HCT116 (cell line): ENCODE measurements around the gene LRRC61. TPM values are rescaled to one million over a fixed set of nuclear protein-coding genes. Genes with fewer than 3 reads are reported as not detected.

Experiments
- ATAC-seq: fragments of 200-7000 bp; cut with Tn5 transposase; 2 replicates; pipeline ENCODE4 v1.9.1; 2020; ENCODE audit warnings: mild to moderate bottlenecking, moderate library complexity
- BruUV-seq: library from RNA; stranded (reverse); fragments of 400-500 nt; replicated peaks from 2 replicates; lab custom pipeline; 2021; lab: Mats Ljungman, UMichigan
- CTCF ChIA-PET: fragments of 300-600 bp; sonication (Branson Sonifier 250); formaldehyde crosslinking; loops from one replicate; lab custom pipeline; 2021; ENCODE audit warnings: antibody characterized with exemption; lab: Charles Lee
- POLR2A ChIA-PET: fragments of 300-600, 350-600 bp; sonication (Branson Sonifier 250); formaldehyde crosslinking; loops from one replicate; lab custom pipeline; 2021; ENCODE audit warnings: antibody characterized with exemption; lab: Charles Lee
- RAD21 ChIA-PET, 2 experiments: fragments of 300-600 bp; sonication (Branson Sonifier 250); formaldehyde crosslinking; loops; one replicate each; lab custom pipeline; 2023; ENCODE audit warnings: low total read pairs in 2 of 2; ENCODE audit not compliant: uncharacterized antibody in 2 of 2, unreplicated experiment in 2 of 2, low non-redundant PET in 1 of 2; lab: Charles Lee
- DNase-seq: peaks from one replicate; pipeline ENCODE4 v3.0.0-alpha.2; 2010; ENCODE audit warnings: low read depth, low spot score
- H2AFZ ChIP-seq: fragments of 200-600 bp; shearing (Covaris generic), sonication (generic); 2 replicates; pipeline ENCODE4 v1.6.1; 2017; ENCODE audit warnings: low read depth, mixed run types, mixed read lengths, antibody characterized with exemption, low read length; ENCODE audit not compliant: poor library complexity, severe bottlenecking
- H3K27ac ChIP-seq: 2 replicates; pipeline ENCODE4 v1.5.1; 2012; ENCODE audit warnings: low read depth, low read length
- H3K27me3 ChIP-seq: fragments of 200-600 bp; sonication (generic); 2 replicates; pipeline ENCODE4 v1.6.1; 2016; ENCODE audit warnings: mixed run types, low read length, mixed read lengths; ENCODE audit not compliant: insufficient read depth
- H3K36me3 ChIP-seq, 2 experiments: fragments of 200-500 bp in 1 of 2; fragments of 200-600 bp in 1 of 2; sonication (Bioruptor generic) in 1 of 2; sonication (generic) in 1 of 2; 2 replicates each; pipeline versions ENCODE4 v1.5.1 to v1.6.1; 2014 to 2016; ENCODE audit warnings: low read length in 2 of 2, inconsistent platforms in 1 of 2, mixed read lengths in 1 of 2, mixed run types in 1 of 2; ENCODE audit not compliant: insufficient read depth in 2 of 2, control insufficient read depth in 1 of 2
- H3K4me1 ChIP-seq, 2 experiments: fragments of 200-600 bp in 1 of 2; sonication (generic) in 1 of 2; 2 replicates each; pipeline versions ENCODE4 v1.5.1 to v1.6.1; 2012 to 2017; ENCODE audit warnings: low read length in 2 of 2, inconsistent platforms in 1 of 2, mild to moderate bottlenecking in 1 of 2, mixed read lengths in 1 of 2, mixed run types in 1 of 2, moderate library complexity in 1 of 2; ENCODE audit not compliant: insufficient read depth in 2 of 2, control insufficient read depth in 1 of 2
- H3K4me2 ChIP-seq: fragments of 200-600 bp; sonication (generic); 2 replicates; pipeline ENCODE4 v1.6.1; 2017; ENCODE audit warnings: mixed run types, low read length, mixed read lengths
- H3K4me3 ChIP-seq, 2 experiments: fragments of 200-600 bp in 1 of 2; sonication (generic) in 1 of 2; replicated peaks in 1 of 2; 2 replicates each; pipeline ENCODE4 v1.5.1; 2011 to 2016; ENCODE audit warnings: low read length in 2 of 2, control low read depth in 1 of 2, low read depth in 1 of 2, mild to moderate bottlenecking in 1 of 2, mixed read lengths in 1 of 2, mixed run types in 1 of 2
- H3K79me2 ChIP-seq: fragments of 200-600 bp; sonication (generic); 2 replicates; pipeline ENCODE4 v1.6.1; 2017; ENCODE audit warnings: mild to moderate bottlenecking, mixed run types, low read length, moderate library complexity, mixed read lengths; ENCODE audit not compliant: insufficient read depth
- H3K9ac ChIP-seq: fragments of 200-600 bp; sonication (generic); 2 replicates; pipeline ENCODE4 v1.6.1; 2016; ENCODE audit warnings: low read length, mixed read lengths
- H3K9me2 ChIP-seq: fragments of 200-600 bp; sonication (generic), shearing (Covaris generic); 2 replicates; pipeline ENCODE4 v1.6.1; 2017; ENCODE audit warnings: mixed run types, mild to moderate bottlenecking, moderate library complexity; ENCODE audit not compliant: insufficient read depth
- H3K9me3 ChIP-seq, 2 experiments: fragments of 200-500 bp in 1 of 2; fragments of 200-600 bp in 1 of 2; sonication (Bioruptor generic) in 1 of 2; sonication (generic) in 1 of 2; 2 replicates each; pipeline ENCODE4 v1.6.1; 2014 to 2017; ENCODE audit warnings: low read length in 2 of 2, mixed read lengths in 2 of 2, inconsistent platforms in 1 of 2, low read depth in 1 of 2, mild to moderate bottlenecking in 1 of 2, mixed run types in 1 of 2, moderate library complexity in 1 of 2; ENCODE audit not compliant: control insufficient read depth in 1 of 2, insufficient read depth in 1 of 2
- H4K20me1 ChIP-seq: fragments of 200-600 bp; sonication (generic), shearing (Covaris generic); 2 replicates; pipeline ENCODE4 v1.6.1; 2017; ENCODE audit warnings: mixed run types, mild to moderate bottlenecking, moderate library complexity; ENCODE audit not compliant: insufficient read depth
- CBX3 ChIP-seq: IDR thresholded peaks from 2 replicates; pipeline ENCODE4 v1.6.1; 2012; ENCODE audit warnings: low read depth
- CEBPB ChIP-seq: IDR thresholded peaks from 2 replicates; pipeline ENCODE4 v1.6.1; 2012; ENCODE audit warnings: low read depth
- CTCF ChIP-seq, 3 experiments: fragments of 200-600 bp in 1 of 3; sonication (generic) in 1 of 3; IDR thresholded peaks in 2 of 3; conservative IDR thresholded peaks in 1 of 3; 2 replicates each; pipeline ENCODE4 v1.5.1; 2012 to 2017; ENCODE audit warnings: low read depth in 2 of 3, low read length in 2 of 3, antibody characterized with exemption in 1 of 3, borderline replicate concordance in 1 of 3, control low read depth in 1 of 3, mild to moderate bottlenecking in 1 of 3, mixed read lengths in 1 of 3, mixed run types in 1 of 3, moderate library complexity in 1 of 3; ENCODE audit not compliant: insufficient read depth in 1 of 3
- EGR1 ChIP-seq: IDR thresholded peaks from 2 replicates; pipeline ENCODE4 v1.6.1; 2012; ENCODE audit warnings: low read depth
- EZH2 ChIP-seq: fragments of 200-600 bp; sonication (generic); IDR thresholded peaks from 2 replicates; pipeline ENCODE4 v1.6.1; 2017; ENCODE audit warnings: antibody characterized with exemption, mixed run types
- EZH2phosphoT487 ChIP-seq: fragments of 200-600 bp; IDR thresholded peaks from 2 replicates; pipeline ENCODE4 v1.6.1; 2018; ENCODE audit warnings: antibody characterized with exemption, borderline replicate concordance
- JUND ChIP-seq: IDR thresholded peaks from 2 replicates; pipeline ENCODE4 v1.6.1; 2012
- POLR2A ChIP-seq: IDR thresholded peaks from 2 replicates; pipeline ENCODE4 v1.7.0; 2011; ENCODE audit warnings: borderline replicate concordance; ENCODE audit not compliant: insufficient read depth, insufficient read length; ENCODE audit errors: extremely low read depth
- YY1 ChIP-seq: IDR thresholded peaks from 2 replicates; pipeline ENCODE4 v1.6.1; 2011; ENCODE audit warnings: low read length, low read depth, moderate library complexity, mild to moderate bottlenecking; ENCODE audit not compliant: insufficient replicate concordance; ENCODE audit errors: extremely low read depth
- intact Hi-C: fragments of 100-400 bp; cut with micrococcal nuclease; formaldehyde crosslinking; loops from 2 replicates; pipeline ENCODE4 v1.10.0; 2022
- total RNA-seq: library from RNA; stranded (reverse); gene quantifications from one replicate; pipeline ENCODE4 v1.2.1, GENCODE V29; 2021; ENCODE audit not compliant: unreplicated experiment
- TF ChIP-seq, protein P1 (sequence below): IDR thresholded peaks from 2 replicates; pipeline ENCODE4 v1.6.1; 2012; ENCODE audit warnings: low read depth

LRRC61 gene
- total RNA-seq, 1 experiment from 2014 or later = 12.0 TPM

- no peak overlapping the region for H3K9ac ChIP-seq
- no peak overlapping the region for H3K4me2 ChIP-seq
- H3K4me3 ChIP-seq = no peak overlapping the region
- ATAC-seq (no peak), DNase-seq (no peak)
- ChIA-PET RAD21 (no interaction called here), POLR2A (no interaction called here), CTCF (no interaction called here)
- intact Hi-C loops = no loop called here
- H3K4me1 ChIP-seq = peaks cover 0 to 29% of the 10 kb centered on the region in 2 experiments; a peak in 3 of 4 replicates
- H3K9me3 ChIP-seq = no peaks in the 10 kb centered on the region
- TF ChIP-seq EZH2 = no peak
- H3K36me3 ChIP-seq = no peaks in the 10 kb centered on the region
- 0 out of 2 replicates have a peak, but pooled peaks cover 6% of the 10 kb centered on the region for H3K79me2 ChIP-seq
- H3K27me3 ChIP-seq = no peaks in the 10 kb centered on the region
- no TSS peak for BruUV-seq
- no peak overlapping the region for H2AFZ ChIP-seq
- H3K27ac ChIP-seq = no peak overlapping the region
- H4K20me1 ChIP-seq = no peaks in the 10 kb centered on the region
- no peaks in the 10 kb centered on the region for H3K9me2 ChIP-seq
Observed at GRCh38 chr7:150317748-150318444, 5.3 kb upstream of the LRRC61 start.

DNA sequence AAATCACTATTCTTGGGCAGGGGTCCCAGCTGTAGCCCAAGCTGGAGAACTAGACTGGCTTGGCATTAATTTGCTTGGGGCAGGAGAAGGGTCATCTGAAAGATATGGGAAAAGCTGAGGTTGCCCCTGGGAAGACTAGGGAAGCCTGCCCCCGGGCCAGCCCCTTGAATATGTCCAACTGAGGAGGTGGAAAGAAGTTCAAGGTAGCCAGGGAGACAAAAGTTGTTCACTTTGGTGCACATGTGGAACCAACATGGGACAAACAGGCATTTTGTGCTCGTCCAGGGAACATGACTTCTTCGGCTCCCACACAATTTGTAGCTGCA, 1.4 kb upstream of the LRRC61 start:
- BruUV-seq = no TSS peak
- peak overlapping the region; percentile 76 for H3K4me2 ChIP-seq
- no peak overlapping the region for H3K27ac ChIP-seq
- no peaks in the 10 kb centered on the region; a peak in 1 of 4 replicates for H3K36me3 ChIP-seq
- H3K9me2 ChIP-seq = no peaks in the 10 kb centered on the region
- no peaks in the 10 kb centered on the region for H3K9me3 ChIP-seq
- H4K20me1 ChIP-seq = no peaks in the 10 kb centered on the region
- ChIA-PET CTCF (no interaction called here), POLR2A (no interaction called here), RAD21 (no interaction called here)
- H2AFZ ChIP-seq = no peak overlapping the region
- intact Hi-C loops = no loop called here
- DNase-seq (no peak), ATAC-seq (no peak)
- H3K4me1 ChIP-seq = peaks cover 8 to 36% of the 10 kb centered on the region in 2 experiments; a peak in 3 of 4 replicates
- no peak for TF ChIP-seq EGR1
- TF ChIP-seq, protein P1, sequence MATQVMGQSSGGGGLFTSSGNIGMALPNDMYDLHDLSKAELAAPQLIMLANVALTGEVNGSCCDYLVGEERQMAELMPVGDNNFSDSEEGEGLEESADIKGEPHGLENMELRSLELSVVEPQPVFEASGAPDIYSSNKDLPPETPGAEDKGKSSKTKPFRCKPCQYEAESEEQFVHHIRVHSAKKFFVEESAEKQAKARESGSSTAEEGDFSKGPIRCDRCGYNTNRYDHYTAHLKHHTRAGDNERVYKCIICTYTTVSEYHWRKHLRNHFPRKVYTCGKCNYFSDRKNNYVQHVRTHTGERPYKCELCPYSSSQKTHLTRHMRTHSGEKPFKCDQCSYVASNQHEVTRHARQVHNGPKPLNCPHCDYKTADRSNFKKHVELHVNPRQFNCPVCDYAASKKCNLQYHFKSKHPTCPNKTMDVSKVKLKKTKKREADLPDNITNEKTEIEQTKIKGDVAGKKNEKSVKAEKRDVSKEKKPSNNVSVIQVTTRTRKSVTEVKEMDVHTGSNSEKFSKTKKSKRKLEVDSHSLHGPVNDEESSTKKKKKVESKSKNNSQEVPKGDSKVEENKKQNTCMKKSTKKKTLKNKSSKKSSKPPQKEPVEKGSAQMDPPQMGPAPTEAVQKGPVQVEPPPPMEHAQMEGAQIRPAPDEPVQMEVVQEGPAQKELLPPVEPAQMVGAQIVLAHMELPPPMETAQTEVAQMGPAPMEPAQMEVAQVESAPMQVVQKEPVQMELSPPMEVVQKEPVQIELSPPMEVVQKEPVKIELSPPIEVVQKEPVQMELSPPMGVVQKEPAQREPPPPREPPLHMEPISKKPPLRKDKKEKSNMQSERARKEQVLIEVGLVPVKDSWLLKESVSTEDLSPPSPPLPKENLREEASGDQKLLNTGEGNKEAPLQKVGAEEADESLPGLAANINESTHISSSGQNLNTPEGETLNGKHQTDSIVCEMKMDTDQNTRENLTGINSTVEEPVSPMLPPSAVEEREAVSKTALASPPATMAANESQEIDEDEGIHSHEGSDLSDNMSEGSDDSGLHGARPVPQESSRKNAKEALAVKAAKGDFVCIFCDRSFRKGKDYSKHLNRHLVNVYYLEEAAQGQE = no peak
- no peak for TF ChIP-seq CBX3
- no peak for TF ChIP-seq POLR2A
- no peak for TF ChIP-seq JUND
- TF ChIP-seq EZH2phosphoT487 = no peak
- TF ChIP-seq CEBPB = no peak
- TF ChIP-seq CTCF (IDR thresholded peaks at IDR 0.05 in 2 of 3, conservative IDR thresholded peaks at IDR 0.05 in 1 of 3; ENCODE audit: borderline replicate concordance in 1 of 3, insufficient read depth in 1 of 3, low read depth in 2 of 3, low read length in 2 of 3) = no peak
- TF ChIP-seq YY1 = no peak
- H3K4me3 ChIP-seq = peak overlapping the region; percentile 59 to 69; a peak in 3 of 4 replicates
- peaks cover 14% of the 10 kb centered on the region for H3K79me2 ChIP-seq
- H3K27me3 ChIP-seq = no peaks in the 10 kb centered on the region
- H3K9ac ChIP-seq = no peak overlapping the region
